Breast epithelium (tissue), 4 donors: ENCODE results near the gene TRPM8. TPM values are rescaled to one million over a fixed set of nuclear protein-coding genes. Genes with fewer than 3 reads are reported as not detected.

Experiments used
- DNase-seq, 2 donors: peaks; one replicate each; pipeline ENCODE4 v3.0.0-alpha.2; 2019; ENCODE audit warnings: low spot score in 2 of 2
- H3K27ac ChIP-seq, 2 donors: fragments of 200-600 bp; sonication (generic) in 1 of 2; one replicate each; pipeline ENCODE4 v1.5.1; 2016 to 2019; ENCODE audit warnings: mild to moderate bottlenecking in 1 of 2
- H3K27me3 ChIP-seq, 2 donors: fragments of 200-600 bp; sonication (generic) in 1 of 2; one replicate each; pipeline versions ENCODE4 v1.5.1 to v1.6.0; 2017 to 2019; ENCODE audit warnings: control low read depth in 1 of 2, mild to moderate bottlenecking in 1 of 2
- H3K36me3 ChIP-seq: fragments of 200-600 bp; one replicate; pipeline ENCODE4 v1.5.1; 2019
- H3K4me1 ChIP-seq, 2 donors: fragments of 200-600 bp; sonication (generic); one replicate each; pipeline ENCODE4 v1.5.1; 2016 to 2019; ENCODE audit warnings: control low read depth in 1 of 2
- H3K4me3 ChIP-seq, 3 donors: fragments of 200-600 bp; sonication (generic); 1 replicate in 2 of 3; 2 replicates in 1 of 3; pipeline ENCODE4 v1.5.1; 2016 to 2019; ENCODE audit warnings: mild to moderate bottlenecking in 3 of 3, moderate library complexity in 2 of 3
- H3K9me3 ChIP-seq, 2 donors: fragments of 200-600 bp; sonication (generic) in 1 of 2; one replicate each; pipeline ENCODE4 v1.5.1; 2016 to 2019; ENCODE audit warnings: control low read depth in 1 of 2
- CTCF ChIP-seq, 3 donors: fragments of 450-650 bp; IDR thresholded peaks; one replicate each; pipeline ENCODE4 v1.5.1; 2016 to 2017; ENCODE audit warnings: antibody characterized with exemption in 3 of 3, mild to moderate bottlenecking in 3 of 3, moderate library complexity in 3 of 3
- POLR2A ChIP-seq: fragments of 450-650 bp; IDR thresholded peaks from one replicate; pipeline ENCODE4 v1.6.1; 2016; ENCODE audit warnings: antibody characterized with exemption, mild to moderate bottlenecking, moderate library complexity
- POLR2AphosphoS5 ChIP-seq, 3 donors: sonication (generic); formaldehyde crosslinking; IDR thresholded peaks; one replicate each; pipeline ENCODE4 v1.6.1; 2017; ENCODE audit warnings: antibody characterized with exemption in 3 of 3
- intact Hi-C: fragments of 100-400 bp; cut with DNase I; formaldehyde crosslinking; loops from one replicate; pipeline ENCODE4 v1.15.1; 2023; ENCODE audit warnings: low total_unique reads
- total RNA-seq, 3 donors: library from RNA; depleted of rRNA; stranded (reverse); fragments of >200 nt; gene quantifications; one replicate each; pipeline ENCODE4 v1.1.0, GENCODE V29; 2016

TRPM8 gene
- total RNA-seq, 3 donors from 2014 or later = not detected

- TF ChIP-seq POLR2AphosphoS5 (IDR thresholded peaks at IDR 0.05) (no peak), CTCF (IDR thresholded peaks at IDR 0.05) (no peak), POLR2A (no peak)
- Histone ChIP-seq H3K36me3 (no peaks in the 10 kb centered on the region), H3K27me3 (no peaks in the 10 kb centered on the region), H3K27ac (no peak within 1 kb of the TSS), H3K4me3 (no peak within 1 kb of the TSS), H3K4me1 (no peaks in the 10 kb centered on the region), H3K9me3 (no peaks in the 10 kb centered on the region)
- DNase-seq = no peak
- intact Hi-C loops = no loop called here
These were observed 133.4 kb downstream of the TRPM8 start, which contains the start of gene SPP2 for GRCh38 chr2:234050455-234051135. TSS of gene SPP2 (plus strand) at chr2:234050702. CDS start at chr2:234050787, 85 bp downstream.

GRCh38 chr2:234051374-234052070 lies 134.3 kb downstream of the TRPM8 start:
- Histone ChIP-seq H3K4me3 (no peak overlapping the region), H3K27me3 (no peaks in the 10 kb centered on the region), H3K27ac (no peak overlapping the region), H3K36me3 (no peaks in the 10 kb centered on the region), H3K9me3 (no peaks in the 10 kb centered on the region), H3K4me1 (no peaks in the 10 kb centered on the region)
- DNase-seq = no peak
- intact Hi-C loops = no loop called here
- no peak for TF ChIP-seq POLR2A
- TF ChIP-seq CTCF (IDR thresholded peaks at IDR 0.05) = no peak
- TF ChIP-seq POLR2AphosphoS5 (IDR thresholded peaks at IDR 0.05) = no peak

GRCh38 chr2:234058881-234059280 lies 141.7 kb downstream of the TRPM8 start:
- no peak overlapping the region for H3K4me3 ChIP-seq
- H3K27ac ChIP-seq = no peak overlapping the region
- intact Hi-C loops = no loop called here
- no peaks in the 10 kb centered on the region for H3K36me3 ChIP-seq
- H3K4me1 ChIP-seq = no peaks in the 10 kb centered on the region
- TF ChIP-seq POLR2A (no peak), POLR2AphosphoS5 (IDR thresholded peaks at IDR 0.05) (no peak), CTCF (IDR thresholded peaks at IDR 0.05) (no peak)
- H3K9me3 ChIP-seq = no peaks in the 10 kb centered on the region
- no peaks in the 10 kb centered on the region for H3K27me3 ChIP-seq
- no peak for DNase-seq

- Histone ChIP-seq H3K27me3 (no peaks in the 10 kb centered on the region), H3K4me3 (no peak overlapping the region), H3K4me1 (no peaks in the 10 kb centered on the region), H3K36me3 (no peaks in the 10 kb centered on the region), H3K9me3 (no peaks in the 10 kb centered on the region), H3K27ac (no peak overlapping the region)
- intact Hi-C loops = no loop called here
- no peak for DNase-seq
- TF ChIP-seq POLR2AphosphoS5 (IDR thresholded peaks at IDR 0.05) (no peak), POLR2A (no peak), CTCF (IDR thresholded peaks at IDR 0.05) (no peak)
These were observed 143.1 kb downstream of the TRPM8 start for GRCh38 chr2:234060236-234060635.

- no peaks in the 10 kb centered on the region for H3K27me3 ChIP-seq
- no peak overlapping the region for H3K4me3 ChIP-seq
- DNase-seq = no peak
- TF ChIP-seq POLR2A = no peak
- no peak for TF ChIP-seq CTCF (IDR thresholded peaks at IDR 0.05)
- no peak for TF ChIP-seq POLR2AphosphoS5 (IDR thresholded peaks at IDR 0.05)
- H3K9me3 ChIP-seq = no peaks in the 10 kb centered on the region
- H3K36me3 ChIP-seq = no peaks in the 10 kb centered on the region
- intact Hi-C loops = no loop called here
- no peaks in the 10 kb centered on the region for H3K4me1 ChIP-seq
- no peak overlapping the region for H3K27ac ChIP-seq
These were observed 144.6 kb downstream of the TRPM8 start for GRCh38 chr2:234061624-234062257.
